H4 (cell line): ENCODE results near the gene IL12B. TPM values are rescaled to one million over a fixed set of nuclear protein-coding genes. Genes with fewer than 3 reads are reported as not detected.
"Not testable (repeated sequence)": the region's sequence is repeated elsewhere in the genome, so short reads cannot be mapped to it uniquely, and the experiment has no call there.

ENCODE experiments used
- DNase-seq: peaks from one replicate; pipeline ENCODE4 v3.0.0-alpha.2; 2015; ENCODE audit warnings: low spot score
- total RNA-seq: library from RNA; depleted of rRNA; stranded (reverse); fragments of >200 nt; shearing (Covaris generic); gene quantifications from 2 replicates; pipeline ENCODE4 v1.2.3, GENCODE V29; 2014

The IL12B gene
- total RNA-seq, 1 experiment from 2014 or later, result not detected

DNA sequence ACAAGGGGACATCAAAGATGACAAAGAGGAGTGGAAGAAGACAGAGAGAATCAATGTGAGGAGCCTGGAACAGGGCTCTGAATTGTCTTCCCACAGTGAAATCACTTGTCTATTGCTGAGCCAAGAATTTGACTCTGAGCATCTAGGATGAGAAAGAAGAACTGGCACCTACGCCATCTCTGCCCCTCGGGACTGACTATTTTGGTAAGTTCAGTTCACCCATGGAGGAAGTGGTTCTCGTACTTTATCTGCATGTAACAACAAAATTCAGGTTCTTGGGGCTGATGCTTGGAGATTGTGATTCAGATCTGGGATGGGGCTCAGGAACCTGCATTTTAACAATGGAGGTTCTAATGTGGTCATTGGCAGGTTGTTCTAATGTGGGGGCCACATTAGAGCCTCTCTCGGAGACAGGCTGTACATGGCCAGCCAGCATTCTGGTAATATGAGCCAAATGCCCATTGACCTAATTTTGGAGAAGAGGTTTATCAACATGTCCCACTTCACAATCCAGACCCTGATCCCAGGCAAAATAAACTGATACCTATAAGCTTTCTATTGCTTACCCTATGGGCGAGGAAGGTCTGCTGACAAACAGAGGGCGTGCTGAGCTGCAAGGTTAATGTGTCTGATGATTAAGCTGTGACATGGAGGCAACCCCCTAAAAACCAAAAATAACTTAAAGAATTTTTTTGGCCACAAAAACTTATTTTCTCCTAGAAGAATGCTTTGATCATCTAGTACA, 2.7 kb upstream of the IL12B start:
- no peak for DNase-seq

DNA sequence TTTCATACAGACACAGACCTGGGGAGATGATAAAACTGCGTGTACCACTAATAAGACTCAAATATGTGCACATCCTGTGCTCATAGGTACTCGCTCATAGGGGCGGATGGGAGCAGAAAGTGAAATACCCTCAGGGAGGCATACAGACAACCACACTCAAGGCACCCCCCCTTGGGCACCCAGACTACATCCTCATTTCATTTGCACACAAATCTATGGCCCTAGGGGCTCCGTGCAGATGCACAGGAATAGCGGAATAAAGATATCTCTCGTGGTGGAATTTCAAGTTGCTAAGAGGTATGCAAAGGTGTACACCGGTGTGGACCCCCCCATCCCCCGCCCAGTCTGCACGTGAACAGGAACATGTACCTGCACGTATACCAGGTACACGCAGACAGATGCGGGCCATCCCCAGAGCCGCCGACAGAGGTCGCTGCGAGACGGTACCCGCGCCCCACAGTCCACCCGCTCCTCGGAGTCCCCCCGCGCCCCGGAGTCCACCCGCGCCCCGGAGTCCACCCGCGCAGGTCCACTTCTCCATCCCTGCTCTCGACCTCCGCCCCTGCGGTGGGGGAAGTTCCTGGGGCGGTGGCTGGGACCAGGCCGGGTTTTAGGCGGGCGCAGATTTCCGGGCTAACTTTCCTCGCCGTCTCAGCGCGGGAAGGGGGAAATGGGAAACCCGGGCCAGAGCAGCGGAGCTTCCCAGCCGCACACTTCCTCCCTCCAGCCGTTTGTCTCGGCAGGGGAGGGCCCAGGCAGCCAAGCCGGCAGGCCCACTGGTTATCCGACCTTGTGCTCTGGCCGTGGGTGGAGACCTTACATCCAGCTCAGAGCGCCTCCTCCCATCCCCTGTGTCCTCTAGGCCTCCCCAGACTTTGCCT, 1.0 kb upstream of the IL12B start:
- no peak for DNase-seq

DNA sequence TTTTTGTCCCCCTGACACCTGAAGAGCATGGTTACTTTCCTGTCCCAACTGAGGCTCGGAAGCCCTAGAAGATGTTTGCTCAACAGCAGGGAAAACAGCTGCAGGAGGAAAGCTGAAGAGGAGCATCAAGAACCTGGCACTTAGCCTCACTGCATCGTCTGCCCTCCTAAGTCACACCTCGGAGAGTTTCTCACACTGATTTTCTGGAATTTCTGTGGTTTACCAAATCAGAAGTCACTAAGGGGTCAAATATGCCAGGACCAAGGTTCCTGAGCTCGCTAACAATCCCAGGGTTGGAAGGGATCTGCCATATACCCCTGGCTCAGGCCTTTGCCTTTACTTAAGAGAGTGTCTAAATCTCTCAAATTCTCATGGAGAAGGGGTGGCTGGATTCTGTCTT, 5.3 kb downstream of the IL12B start:
- no peak for DNase-seq

DNA sequence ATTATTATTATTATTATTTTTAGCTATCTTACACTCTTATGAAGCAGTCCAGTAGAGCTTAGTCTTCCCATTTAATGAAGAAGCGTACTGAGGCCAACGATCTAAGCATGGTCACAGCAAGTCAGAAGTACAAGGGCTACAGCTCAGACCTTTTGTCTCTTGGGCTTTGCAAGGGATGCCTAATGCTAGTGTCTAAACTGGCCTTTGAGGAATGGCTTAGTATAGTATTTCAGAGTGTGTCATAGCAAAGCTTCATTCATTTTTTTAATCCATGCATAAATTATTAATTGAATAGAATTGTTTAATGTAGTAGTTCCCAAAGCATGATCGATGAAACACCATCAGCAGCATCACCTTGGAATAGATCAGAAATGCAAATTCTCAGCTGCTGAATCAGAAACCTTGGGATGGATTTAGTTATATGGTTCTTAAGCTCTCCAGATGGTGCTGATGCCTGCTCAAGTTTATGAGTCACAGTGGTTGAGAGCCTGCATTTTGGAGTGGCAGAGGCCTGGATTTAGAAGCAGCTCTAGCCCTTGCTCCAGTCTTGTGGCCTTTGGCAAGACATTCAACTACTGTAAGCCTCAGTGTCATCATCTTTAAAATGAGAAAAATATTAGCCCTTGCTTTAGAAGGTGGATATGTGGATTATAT, 6.1 kb downstream of the IL12B start:
- peak; percentile 24 for DNase-seq

DNA sequence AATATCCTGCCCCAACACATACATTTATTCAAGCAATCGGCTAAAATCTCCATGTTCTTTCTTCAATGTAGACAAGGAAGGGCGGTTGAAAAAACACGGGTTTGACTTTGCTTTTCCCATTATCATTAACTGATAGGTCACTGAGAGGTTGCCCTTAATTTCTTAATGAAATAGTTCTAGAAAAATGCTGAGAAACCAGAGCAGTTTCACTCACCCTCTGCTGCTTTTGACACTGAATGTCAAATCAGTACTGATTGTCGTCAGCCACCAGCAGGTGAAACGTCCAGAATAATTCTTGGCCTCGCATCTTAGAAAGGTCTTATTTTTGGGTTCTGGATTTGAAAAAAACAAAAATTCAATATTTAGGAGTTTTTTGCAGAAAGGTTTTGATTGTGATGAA, 8.1 kb downstream of the IL12B start:
- DNase-seq, result no peak

DNA sequence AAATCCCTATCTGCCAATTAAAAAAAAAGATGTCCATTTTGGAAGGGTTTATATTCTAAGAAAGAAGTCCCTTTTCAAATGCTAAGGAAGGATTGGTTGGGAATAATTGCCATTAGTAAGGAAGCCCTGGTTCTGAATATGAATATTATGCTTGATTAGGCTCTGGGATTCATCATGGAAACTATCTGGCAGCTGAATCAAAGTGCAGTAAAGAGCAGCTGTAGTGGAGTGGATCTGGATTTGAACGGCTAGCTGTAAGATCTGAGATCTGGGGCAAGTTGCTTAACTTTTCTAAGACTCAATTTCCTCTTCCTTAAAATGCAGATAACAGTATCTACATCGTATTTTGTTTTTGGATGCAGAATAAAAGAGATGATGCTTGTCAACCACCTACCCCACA, 10.5 kb downstream of the IL12B start:
- no peak for DNase-seq

DNA sequence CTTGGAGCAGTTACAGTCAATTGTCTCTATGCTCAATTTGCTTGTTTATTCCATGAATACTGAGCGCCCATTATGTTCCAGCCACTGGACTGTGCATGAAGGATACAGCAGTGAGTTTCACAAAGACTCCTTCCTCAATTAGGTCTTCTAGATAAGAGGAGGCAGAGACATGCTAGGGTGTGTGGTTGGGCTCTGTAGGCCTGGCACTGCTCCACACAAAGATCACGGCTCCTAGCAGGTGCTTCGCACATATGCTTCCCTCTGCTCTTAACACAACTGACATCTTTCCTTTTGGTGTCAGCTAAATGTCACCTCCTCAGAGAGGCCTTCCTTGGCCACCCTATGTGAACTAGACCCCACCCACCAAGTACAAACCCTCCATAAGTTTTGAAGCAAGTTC, 10.9 kb downstream of the IL12B start:
- DNase-seq, result no peak

DNA sequence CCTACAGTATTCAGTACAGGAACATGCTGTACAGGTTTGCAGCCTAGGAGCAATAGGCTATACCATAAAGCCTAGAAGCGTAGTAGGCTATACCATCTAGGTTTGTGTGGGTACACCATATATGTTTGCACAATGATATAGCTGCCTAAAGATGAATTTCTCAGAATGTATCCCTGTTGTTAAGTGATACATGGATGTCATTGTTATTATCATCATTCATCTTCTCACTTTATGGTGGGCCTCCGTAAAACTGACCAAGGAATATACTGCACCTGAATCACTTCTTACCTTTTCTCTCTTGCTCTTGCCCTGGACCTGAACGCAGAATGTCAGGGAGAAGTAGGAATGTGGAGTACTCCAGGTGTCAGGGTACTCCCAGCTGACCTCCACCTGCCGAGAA, 11.8 kb downstream of the IL12B start:
- DNase-seq, result no peak

DNA sequence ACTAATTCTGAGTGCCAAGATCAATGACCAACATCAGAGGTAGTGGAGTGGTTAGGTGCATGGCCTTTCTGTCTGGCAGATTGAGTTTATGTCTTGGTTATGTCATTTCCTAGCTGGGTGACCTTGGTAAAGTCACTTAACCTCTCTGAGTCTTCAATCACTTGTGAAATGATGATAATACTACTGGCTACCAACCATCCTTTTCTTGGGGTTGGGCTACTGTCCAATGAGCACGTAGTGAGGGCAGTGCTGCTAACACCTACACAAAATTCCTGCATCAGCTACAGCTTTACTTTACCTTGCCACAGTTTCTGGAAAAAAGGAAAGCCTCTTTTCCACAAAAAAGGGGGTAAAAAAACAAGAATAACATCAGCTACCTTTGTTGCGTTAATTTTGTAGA, 12.4 kb downstream of the IL12B start:
- no peak for DNase-seq

DNA sequence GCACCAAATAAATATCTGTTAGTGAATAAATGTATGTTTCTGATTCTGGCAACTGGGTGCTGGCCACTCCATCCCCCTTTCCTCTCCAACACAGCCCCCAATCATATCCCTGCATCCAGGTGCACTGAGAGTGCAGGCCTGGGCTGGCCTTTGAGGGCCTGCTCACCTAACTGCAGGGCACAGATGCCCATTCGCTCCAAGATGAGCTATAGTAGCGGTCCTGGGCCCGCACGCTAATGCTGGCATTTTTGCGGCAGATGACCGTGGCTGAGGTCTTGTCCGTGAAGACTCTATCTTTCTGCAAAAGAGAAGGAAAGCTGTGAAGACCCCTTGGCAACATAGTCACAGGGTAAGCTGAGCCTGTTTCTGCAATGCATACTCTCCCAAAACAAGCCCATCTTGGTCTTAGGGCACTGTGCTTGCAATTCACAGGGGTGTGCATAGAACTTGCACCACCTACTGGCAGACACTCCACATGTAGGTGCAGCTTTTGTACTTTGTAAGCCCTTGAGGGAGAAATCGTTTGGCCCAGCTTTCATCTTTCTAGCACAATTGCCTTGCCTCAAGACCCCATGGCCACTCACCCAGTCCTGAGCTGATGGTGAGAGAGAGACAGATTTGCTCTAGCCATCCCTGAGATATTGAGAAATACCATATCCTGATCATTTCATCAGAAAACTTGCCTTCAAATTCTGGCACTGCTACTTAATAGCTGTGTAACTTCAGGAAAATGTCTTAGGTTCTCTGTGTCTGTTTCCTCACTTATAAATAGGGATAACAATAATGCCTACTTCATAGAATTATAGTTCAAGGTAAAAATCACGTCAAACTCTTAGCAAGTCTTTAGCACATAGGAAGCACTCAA, 13.5 kb downstream of the IL12B start:
- peak; percentile 54 for DNase-seq

DNA sequence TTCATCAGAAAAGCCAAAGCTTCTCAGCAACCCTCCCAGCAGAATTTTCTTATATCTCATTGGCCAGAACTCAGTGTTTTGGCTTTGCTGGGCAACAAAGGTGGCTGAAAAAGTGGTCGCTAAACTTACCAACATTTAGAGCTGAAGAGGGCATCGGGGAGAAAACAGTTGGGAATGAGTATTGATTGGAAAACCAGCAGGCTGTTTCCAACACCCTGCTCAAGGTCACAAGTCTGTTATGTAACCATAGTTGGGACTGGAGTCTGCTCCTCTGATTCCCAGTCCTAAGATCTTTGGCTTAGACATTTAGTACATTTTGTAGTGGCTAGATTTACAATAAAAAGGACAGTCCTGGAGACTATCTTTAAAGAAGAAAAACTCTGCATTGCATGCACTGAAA, 17.1 kb downstream of the IL12B start:
- DNase-seq, result no peak

DNA sequence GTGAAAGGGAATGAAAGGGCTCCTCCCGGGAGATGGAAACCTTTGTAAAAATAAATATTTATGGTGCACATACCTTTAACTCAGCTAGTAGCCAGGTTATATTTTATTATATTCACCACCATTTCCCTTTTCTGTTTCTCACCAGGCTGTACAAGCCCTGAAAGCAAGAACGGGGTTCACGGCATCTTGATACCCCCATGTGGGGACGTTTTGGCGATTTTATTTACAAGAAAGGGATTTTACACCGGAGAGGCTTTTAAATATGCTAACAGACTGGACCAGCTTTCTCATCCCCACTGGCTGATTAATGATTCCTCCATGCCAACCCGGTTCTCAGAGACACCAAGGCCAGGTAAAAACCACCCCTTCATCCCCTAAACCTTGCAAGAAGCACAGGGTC, 19.2 kb downstream of the IL12B start:
- DNase-seq, result no peak

DNA sequence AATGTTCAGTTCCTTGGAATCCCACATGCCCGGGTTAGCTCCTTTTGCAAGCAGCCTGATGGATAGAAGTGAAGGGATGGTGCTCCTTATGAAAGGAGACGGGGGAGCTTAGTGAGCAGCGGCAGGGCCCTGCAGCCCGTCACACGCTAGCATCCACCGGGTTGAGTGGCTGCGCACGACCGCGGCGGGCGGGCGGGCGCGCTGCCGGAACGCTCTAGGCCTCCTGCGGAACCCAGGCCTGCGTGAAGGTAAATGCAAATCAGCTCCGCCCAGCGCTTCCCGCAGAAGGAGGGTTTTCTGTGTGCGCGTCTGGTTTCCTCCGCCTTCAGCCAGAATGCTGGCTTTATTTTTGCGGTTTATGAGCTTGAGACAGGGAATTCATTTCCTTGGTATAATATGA, 19.8 kb downstream of the IL12B start:
- DNase-seq, result no peak

DNA sequence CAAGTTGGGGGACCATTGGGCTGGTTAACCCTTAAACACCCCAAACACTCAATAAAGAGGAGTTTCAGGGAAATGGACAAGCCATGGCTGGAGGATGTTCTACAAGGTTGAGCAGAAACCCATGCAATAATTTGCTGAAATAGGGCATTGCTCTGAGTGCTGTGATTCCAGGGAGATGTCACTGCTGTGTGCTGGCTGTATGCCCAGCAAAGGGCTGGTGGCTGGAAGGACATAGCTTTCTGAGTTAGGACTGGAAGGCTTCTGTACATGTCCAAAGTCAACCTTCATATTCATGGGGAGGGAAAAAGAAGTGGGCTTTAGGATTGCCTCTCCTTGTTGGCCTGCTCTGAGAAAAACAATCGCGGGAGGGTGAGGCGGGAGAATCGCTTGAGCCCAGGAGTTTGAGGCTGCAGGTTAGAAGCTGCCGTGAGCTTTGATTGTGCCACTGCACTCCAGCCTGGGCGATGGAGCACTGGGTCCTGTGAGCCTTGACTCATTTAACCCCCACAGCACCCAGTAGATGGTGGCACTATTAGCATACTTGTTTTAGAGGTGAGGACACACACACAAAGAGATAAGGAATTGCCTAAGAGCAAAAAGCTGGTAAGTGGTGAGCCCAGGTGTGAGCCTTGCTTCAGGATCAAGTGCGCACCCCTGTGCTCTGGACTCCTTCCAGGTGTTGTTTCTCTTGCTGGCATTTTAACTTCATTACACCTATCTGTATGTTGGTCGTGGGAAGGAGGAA, 20.4 kb downstream of the IL12B start:
- no peak for DNase-seq

DNA sequence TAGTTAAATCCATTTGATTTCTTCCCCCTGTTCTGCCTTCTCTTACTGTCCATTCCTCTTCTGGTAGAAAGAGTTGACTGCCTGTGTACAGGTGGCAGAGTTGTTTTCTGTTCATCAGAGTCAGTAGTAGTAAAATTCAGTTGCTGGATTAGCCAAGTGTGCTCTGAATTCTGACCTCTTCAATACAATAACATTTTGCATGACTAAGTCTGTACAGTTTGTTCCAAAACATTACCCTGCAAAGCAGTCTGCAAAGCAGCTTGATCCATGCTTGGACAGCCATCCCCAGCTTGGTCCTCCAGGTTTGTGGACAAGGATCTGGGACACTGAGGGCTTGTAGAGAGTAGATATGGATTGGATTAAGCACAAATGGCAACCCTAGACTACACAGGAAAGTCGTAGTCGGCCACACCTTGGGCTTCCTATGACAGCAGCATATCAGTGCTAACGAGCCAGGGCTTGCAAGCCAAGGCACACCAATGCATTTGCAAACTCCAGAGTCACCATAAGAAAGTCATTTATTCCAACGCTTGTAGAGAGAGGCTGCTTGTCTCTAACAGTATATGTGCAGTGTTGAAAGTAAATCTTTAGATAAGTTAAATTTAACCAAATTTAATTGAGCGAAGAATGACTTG, 25.2 kb downstream of the IL12B start:
- DNase-seq, result no peak

DNA sequence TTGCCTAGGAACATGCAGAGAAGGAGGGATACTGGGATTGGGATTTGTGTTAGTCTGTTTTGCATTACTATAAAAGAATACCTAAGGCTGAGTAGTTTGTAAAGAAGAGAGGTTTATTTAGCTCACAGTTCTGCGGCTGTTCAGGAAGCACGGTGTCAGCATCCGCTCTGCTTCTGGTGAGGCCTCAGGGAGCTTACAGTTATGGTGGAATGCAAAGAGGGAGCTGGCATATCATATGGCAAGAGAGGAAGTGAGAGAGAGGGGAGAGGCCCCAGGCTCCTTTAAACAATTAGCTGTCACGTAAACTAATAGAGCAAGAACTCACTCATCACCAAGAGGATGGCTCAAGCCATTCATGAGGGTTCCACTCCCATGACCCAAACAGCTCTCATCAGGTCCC, 27.0 kb downstream of the IL12B start:
- no peak for DNase-seq

DNA sequence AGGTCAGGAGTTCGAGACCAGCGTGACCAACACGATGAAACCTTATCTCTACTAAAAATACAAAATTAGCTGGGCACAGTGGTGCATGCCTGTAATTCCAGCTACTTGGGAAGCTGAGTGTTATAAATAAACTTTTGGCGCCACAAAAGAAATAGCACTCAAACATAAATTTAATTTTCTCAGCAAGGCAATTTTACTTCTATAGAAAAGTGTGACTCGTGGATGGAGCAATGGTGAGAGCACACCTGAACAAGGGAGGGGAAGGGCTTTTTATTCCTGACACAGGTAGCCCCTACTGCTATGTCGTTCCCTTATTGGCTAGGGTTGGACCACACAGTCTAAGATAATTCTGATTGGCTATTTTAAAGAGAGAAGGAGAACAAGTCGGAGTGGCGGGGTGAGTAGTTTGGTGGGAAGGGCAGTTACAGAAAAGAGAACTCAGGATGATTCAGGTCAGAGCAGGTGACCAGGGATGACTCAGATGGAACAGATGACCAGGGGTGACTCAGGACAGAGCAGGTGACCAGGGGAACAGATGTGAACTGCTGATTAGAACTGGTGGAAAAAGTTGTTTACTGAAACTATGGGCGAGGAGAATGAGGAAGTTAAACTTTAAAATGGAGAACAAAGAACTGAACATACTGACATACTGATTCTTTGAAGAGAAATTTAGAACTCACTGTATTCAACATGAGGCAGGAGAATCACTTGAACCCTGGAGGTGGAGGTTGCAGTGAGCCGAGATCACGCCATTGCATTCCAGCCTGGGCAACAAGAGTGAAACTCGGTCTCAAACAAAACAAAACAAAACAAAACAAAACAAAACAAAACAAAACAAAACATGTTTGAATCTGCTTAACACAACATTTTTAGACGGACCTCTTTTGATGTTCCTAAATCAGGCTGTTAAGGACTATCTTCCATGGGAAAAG, 28.1 kb downstream of the IL12B start:
- not testable (repeated sequence) for DNase-seq

DNA sequence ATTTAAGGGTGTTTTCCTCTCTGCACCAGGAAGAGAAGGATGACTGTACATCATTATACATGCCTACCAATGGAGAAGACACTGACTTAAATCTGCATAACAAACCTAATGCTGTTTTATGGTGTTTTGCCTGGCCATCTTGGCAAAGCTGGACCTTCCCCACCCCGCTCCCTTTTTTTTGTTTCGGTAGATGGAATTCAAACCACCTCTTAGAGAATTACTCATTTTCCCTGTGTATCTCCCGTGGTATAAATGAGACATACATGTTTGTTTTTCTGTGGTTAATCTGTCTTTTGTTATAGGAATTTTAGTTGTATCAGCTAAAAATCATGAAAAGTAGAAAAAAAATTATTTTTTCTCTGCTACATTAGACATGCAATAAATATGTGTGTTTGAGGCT, 28.8 kb downstream of the IL12B start:
- no peak for DNase-seq

DNA sequence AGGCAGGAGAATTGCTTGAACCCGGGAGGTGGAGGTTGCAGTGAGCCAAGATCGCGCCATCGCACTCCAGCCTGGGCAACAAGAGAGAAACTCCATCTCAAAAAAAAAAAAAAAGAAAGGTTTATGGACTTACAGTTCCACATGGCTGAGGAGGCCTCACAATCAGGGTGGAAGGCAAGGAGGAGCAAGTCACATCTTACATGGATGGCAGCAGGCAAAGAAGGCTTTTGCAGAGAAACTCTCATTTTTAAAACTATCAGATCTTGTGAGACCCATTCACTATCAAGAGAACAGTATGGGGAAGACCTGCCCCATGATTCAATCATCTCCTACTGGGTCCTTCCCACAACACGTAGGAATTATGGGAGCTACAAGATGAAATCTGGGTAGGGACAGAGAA, 33.0 kb downstream of the IL12B start:
- DNase-seq, result not testable (repeated sequence)
